Activated naive CD8-positive, alpha-beta T cell treated with anti-CD3 and anti-CD28 coated beads, Interleukin-2, amount 10 ng/mL, durations not matched to agents 7 days and 5 days (primary cell): ENCODE results near the gene DHRSX. TPM values are rescaled to one million over a fixed set of nuclear protein-coding genes. Genes with fewer than 3 reads are reported as not detected.

Experiments
- ATAC-seq: fragments of 150-1000 bp; cut with Tn5 transposase; one replicate; pipeline ENCODE4 v1.10.0; 2021; ENCODE audit warnings: low read depth, moderate library complexity
- POLR2A ChIA-PET: fragments of 350-600 bp; sonication (Branson Sonifier 250); formaldehyde crosslinking; loops from one replicate; lab custom pipeline; 2021; ENCODE audit warnings: antibody characterized with exemption; lab: Charles Lee
- DNase-seq: peaks from one replicate; pipeline ENCODE4 v3.0.0; 2021
- H3K27ac Mint-ChIP-seq: one replicate; pipeline ENCODE4 v1.8.0; 2022; ENCODE audit warnings: mild to moderate bottlenecking, mixed read lengths
- H3K27me3 Mint-ChIP-seq: one replicate; pipeline ENCODE4 v1.8.0; 2022; ENCODE audit warnings: mild to moderate bottlenecking, moderate library complexity, mixed read lengths
- H3K36me3 Mint-ChIP-seq: one replicate; pipeline ENCODE4 v1.8.0; 2021; ENCODE audit warnings: mild to moderate bottlenecking, mixed read lengths
- H3K4me1 Mint-ChIP-seq: one replicate; pipeline ENCODE4 v1.8.0; 2021; ENCODE audit warnings: mixed read lengths
- H3K4me3 Mint-ChIP-seq: one replicate; pipeline ENCODE4 v1.8.0; 2022; ENCODE audit warnings: mild to moderate bottlenecking, moderate library complexity, mixed read lengths
- H3K9me3 Mint-ChIP-seq: one replicate; pipeline ENCODE4 v1.8.0; 2021; ENCODE audit warnings: mixed read lengths
- total RNA-seq, 2 experiments: library from RNA; stranded (reverse); gene quantifications; one replicate each; pipeline ENCODE4 v1.2.3, GENCODE V29; 2021

DHRSX gene
- total RNA-seq, 2 experiments from 2014 or later, result 17.0 to 18.1 TPM

DNA sequence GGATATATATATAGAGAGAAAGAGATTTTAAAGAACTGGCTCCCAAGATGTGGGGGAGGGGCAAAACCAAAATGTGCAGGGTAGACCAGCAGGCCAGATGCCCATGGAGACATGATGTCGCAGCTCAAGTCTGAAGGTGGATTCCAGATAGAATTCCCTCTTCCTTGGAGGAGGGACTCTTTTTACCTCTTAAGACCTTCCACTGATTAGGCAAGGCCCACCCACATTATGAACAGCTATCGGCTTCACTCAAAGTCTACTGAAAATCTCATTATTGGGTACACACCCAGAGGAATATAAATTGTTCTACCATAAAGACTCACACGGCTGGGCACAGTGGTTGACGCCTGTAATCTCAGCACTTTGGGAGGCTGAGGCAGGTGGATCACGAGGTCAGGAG is 59.3 kb downstream of the DHRSX start:
- POLR2A ChIA-PET, result no interaction called here
- H3K27ac Mint-ChIP-seq, result no peak overlapping the region

DNA sequence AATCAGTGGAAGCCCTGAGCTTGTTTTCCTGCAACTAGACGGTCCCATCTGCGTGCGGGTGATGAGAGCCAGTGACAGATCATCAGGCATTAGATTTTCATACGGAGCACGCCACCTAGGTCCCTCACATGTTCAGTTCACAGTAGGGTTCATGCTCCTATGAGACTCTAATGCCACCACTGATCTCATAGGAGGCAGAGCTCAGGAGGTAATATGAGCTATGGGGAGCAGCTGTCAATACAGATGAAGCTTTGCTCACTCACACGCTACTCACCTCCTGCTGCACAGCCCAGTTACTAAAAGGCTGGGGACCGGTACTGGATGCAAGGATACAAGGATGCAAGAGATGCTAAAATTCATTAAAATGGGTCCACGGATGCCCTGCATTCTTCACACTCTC is 61.2 kb downstream of the DHRSX start:
- POLR2A ChIA-PET, result no interaction called here

More for the DNA sequence above, 59.3 kb downstream of the DHRSX start:
- ATAC-seq (no peak), DNase-seq (no peak)
- Mint-ChIP-seq H3K4me3 (no peak overlapping the region), H3K27me3 (no peaks in the 10 kb centered on the region), H3K9me3 (peaks cover 4% of the 10 kb centered on the region), H3K4me1 (no peaks in the 10 kb centered on the region), H3K36me3 (peaks cover 18% of the 10 kb centered on the region)

DNA sequence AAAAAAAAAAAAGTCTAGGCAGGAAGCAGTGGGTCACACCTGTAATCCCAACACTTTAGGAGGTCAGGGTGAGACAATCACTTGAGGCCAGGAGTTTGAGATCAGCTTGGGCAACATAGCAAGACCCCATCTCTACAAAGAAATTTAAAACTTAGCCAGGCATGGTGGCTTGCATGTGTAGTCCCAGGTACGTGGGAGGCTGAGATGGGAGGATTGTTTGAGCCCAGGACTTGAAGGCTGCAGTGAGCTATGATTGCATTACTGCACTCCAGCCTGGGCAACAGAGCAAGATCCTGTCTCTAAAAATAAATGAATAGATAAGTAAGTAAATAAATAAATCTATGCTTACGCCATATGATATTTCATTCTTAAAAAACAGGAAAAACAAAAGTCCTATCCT is 65.3 kb downstream of the DHRSX start:
- Mint-ChIP-seq H3K4me3 (no peak overlapping the region), H3K36me3 (peaks cover 24% of the 10 kb centered on the region), H3K27ac (no peak overlapping the region), H3K27me3 (no peaks in the 10 kb centered on the region), H3K9me3 (peaks cover 2% of the 10 kb centered on the region), H3K4me1 (no peaks in the 10 kb centered on the region)
- DNase-seq (no peak), ATAC-seq (no peak)
- POLR2A ChIA-PET, result no interaction called here

More for the DNA sequence above, 61.2 kb downstream of the DHRSX start:
- Mint-ChIP-seq H3K27me3 (no peaks in the 10 kb centered on the region), H3K4me1 (no peaks in the 10 kb centered on the region), H3K36me3 (peaks cover 22% of the 10 kb centered on the region), H3K4me3 (no peak overlapping the region), H3K9me3 (peaks cover 4% of the 10 kb centered on the region), H3K27ac (no peak overlapping the region)
- DNase-seq, result no peak
- ATAC-seq, result no peak

DNA sequence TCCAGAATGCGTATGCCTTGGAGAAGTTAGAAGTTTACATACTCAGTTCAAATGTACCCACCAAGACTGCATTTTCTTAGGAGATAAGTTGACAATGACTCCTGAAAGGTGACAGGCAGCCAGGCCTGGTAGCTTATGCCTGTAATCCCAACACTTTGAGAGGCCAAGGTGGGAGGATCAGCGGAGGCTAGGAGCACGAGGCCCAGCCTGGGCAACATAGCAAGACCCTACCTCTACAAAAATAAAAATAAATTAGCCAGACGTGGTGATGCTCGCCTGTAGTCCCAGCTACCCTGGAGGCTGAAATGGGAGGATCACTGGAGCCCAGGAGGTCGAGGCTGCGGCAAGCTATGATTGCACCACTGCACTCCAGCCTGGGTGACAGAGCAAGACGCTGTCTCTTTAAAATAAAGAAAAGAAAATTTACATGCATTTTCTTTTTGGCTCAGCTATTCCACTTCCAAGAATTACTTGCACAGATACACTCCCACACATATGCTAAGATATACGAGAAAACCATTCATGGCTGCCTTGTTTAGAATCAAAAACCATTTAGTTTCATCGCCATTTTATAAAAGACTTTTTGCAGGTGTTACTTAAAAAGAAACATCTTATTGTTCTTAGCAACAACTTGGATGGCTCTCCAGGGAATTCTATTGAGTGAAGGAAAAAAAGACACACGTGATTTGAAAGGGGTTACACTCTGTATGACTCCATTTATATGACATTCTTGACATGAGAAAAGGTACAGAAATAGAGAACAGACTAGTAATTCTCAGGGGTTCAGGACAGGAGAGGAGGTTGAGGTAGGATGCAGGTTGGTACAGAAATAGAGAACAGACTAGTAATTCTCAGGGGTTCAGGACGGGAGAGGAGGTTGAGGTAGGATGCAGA is 66.3 kb downstream of the DHRSX start:
- Mint-ChIP-seq H3K4me3 (no peak overlapping the region), H3K27me3 (no peaks in the 10 kb centered on the region), H3K4me1 (no peaks in the 10 kb centered on the region), H3K9me3 (peaks cover 3% of the 10 kb centered on the region), H3K36me3 (peaks cover 24% of the 10 kb centered on the region), H3K27ac (no peak overlapping the region)
- POLR2A ChIA-PET, result no interaction called here
- no peak for ATAC-seq
- DNase-seq, result no peak

DNA sequence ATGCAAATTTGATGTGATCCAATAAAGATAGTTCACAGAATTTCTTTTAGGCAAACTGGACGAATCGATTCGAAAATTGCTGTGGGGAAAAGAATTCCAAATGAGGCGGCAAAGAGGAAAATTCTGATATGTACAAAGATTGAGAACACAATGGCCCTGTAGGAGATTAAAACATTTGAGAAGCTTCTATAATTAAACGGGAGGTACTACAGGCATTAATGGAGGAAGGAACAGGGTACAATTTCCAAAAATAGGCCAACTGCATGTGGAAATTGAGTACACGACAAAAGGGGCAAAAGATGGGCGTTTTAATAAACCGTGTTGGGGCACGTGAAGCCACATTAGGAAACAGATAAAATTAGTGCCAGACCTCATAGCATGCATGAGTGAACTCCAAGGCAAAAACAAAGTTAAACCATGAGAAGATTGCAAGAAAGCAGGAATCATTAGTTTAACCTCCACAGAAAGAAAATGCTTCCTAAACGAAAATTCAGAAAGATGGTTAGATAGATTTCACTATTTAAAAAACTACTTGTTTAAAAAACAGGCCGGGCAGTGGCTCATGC is 68.4 kb downstream of the DHRSX start:
- Mint-ChIP-seq H3K4me1 (no peaks in the 10 kb centered on the region), H3K27ac (no peak overlapping the region), H3K36me3 (peaks cover 31% of the 10 kb centered on the region), H3K27me3 (no peaks in the 10 kb centered on the region), H3K9me3 (peaks cover 11% of the 10 kb centered on the region), H3K4me3 (no peak overlapping the region)
- DNase-seq (no peak), ATAC-seq (no peak)
- POLR2A ChIA-PET, result no interaction called here

DNA sequence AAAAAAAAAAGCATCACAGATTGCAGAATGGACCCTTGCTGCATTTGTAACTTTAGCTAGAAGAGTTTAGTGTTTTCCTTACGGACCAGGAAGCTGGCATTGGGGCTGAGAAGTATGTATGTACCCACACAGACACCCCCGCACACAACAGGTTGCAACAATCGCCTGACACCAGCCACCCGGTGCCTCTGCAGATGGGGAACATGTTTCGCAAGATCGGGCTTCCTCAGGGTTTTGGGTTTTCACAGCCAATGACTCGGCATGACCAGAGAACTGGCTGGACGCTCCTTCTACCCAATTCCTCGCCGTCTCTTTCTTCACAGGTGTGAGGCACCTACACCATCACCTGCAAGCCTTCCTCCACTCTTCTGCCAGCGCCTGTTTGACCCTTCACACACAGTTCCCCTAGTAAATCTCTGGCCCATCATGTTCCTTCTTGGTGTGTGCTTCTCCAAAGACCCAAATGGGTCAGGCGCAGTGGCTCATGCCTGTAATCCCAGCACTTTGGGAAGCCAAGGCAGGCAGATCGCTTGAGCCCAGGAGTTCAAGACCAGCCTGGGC is 70.4 kb downstream of the DHRSX start:
- DNase-seq (no peak), ATAC-seq (no peak)
- POLR2A ChIA-PET, result no interaction called here
- Mint-ChIP-seq H3K27ac (no peak overlapping the region), H3K4me3 (no peak overlapping the region), H3K4me1 (no peaks in the 10 kb centered on the region), H3K9me3 (peaks cover 18% of the 10 kb centered on the region), H3K36me3 (peaks cover 41% of the 10 kb centered on the region), H3K27me3 (no peaks in the 10 kb centered on the region)

DNA sequence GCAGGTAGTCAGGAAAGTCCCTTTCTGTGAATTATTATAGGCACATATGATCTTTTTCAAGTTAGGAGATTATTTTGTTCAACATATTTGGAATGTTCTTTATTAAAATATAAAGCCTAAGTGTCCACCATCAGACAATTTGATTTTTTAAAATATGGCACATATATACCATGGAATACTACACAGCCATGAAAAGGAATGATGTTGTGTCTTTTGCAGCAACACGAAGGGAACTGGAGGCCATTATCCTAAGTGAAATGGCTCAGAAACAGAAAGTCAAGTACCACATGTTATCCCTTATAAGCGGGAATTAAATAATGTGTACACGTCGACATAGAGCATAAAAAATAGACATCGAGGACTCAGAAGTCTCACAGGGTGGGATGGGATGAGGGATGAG is 73.0 kb downstream of the DHRSX start:
- Mint-ChIP-seq H3K27ac (no peak overlapping the region), H3K9me3 (peaks cover 18% of the 10 kb centered on the region), H3K36me3 (peaks cover 40% of the 10 kb centered on the region), H3K4me3 (no peak overlapping the region), H3K27me3 (no peaks in the 10 kb centered on the region), H3K4me1 (no peaks in the 10 kb centered on the region)
- ATAC-seq (no peak), DNase-seq (no peak)
- POLR2A ChIA-PET, result no interaction called here

DNA sequence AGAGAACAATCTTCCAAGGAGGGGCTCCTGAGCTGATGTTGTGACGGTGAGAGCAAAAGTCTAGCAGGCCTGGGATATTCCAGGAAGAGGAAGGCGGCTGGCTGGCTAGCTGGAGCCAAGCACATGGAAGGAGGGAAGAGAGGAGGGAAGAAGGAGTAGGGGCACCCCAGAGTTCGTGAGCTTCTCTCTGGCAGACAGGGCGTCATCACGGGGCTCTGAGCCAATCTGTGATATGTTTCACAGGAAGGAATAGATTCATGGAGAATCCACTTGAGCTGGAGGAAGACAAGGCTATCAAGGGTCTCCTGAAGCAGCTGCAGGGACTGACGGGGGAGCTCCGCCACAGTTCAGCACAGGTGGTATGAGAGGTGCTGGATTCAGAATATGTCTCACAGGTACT is 73.6 kb downstream of the DHRSX start:
- H3K27me3 Mint-ChIP-seq, result no peaks in the 10 kb centered on the region
- no peak for DNase-seq
- H3K9me3 Mint-ChIP-seq, result peaks cover 18% of the 10 kb centered on the region
- no peak overlapping the region for H3K4me3 Mint-ChIP-seq
- H3K36me3 Mint-ChIP-seq, result peaks cover 36% of the 10 kb centered on the region
- no peak for ATAC-seq
- no peaks in the 10 kb centered on the region for H3K4me1 Mint-ChIP-seq
- POLR2A ChIA-PET, result no interaction called here
- H3K27ac Mint-ChIP-seq, result no peak overlapping the region

DNA sequence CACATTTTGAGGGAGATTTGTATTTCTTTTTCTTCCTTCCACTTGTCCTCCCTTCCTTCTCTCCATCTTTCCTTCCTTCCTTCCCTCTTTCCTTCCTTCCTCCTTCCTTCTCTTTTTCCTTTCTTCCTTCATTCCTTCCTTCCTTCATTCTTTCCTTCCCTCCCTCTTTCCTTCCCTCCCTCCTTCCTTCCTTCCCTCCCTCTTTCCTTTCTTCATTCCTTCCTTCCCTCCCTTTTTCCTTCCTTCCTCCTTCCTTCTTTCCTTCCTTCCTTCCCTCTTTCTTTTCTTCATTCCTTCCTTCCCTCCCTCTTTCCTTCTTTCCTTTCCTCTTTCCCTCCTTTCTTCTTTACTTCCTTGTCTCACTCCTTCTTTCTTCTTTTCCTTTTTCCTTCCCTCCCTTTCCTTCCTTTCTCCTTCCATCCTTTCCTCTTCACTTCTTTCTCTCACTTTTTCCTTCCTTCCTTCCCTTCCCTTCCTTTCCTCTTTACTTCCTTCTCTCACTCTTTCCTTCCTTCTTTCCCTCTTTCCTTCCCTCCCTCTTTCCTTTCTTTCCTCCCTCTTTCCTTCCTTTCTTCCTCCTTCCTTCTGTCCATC is 74.4 kb downstream of the DHRSX start:
- POLR2A ChIA-PET, result no interaction called here
- DNase-seq (no peak), ATAC-seq (no peak)
- Mint-ChIP-seq H3K4me1 (no peaks in the 10 kb centered on the region), H3K27ac (no peak overlapping the region), H3K27me3 (no peaks in the 10 kb centered on the region), H3K36me3 (peaks cover 40% of the 10 kb centered on the region), H3K4me3 (no peak overlapping the region), H3K9me3 (peaks cover 15% of the 10 kb centered on the region)

DNA sequence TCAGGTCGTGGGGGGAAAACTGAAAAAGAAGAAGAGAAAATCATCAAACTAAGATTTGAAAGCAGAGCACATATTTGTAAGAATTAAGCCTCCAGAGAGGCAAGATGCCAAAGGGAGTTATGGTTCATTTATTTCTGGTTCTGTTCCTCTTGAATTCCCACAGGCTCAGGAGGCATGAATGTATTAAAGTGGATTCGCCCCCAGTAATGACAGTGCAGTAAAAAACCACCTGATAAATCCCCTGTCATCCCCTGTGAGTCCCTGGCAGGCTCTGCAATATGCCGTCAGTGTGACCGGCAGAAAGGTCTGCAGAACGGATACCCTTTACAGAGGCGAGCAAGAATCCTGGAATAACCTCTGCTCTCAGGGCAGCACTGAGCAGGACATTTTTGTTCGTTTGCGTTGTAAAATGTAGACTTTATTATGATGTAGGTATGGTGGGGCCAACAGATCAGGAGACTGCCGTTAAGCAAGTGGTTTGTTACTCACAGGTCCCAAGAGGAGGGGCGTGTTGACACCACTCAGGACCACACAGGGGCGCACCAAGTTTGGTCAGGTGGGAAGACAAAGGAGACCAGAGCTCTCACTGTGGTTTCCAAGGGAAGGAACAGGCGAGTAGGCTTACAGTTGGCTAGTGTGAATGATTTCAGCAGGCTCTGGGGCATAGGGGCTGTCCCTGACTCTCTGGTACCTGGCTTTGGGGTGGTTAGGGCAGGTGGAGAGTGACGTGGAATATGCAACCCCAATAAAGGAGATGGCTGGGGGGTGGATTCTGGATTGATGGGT is 75.3 kb downstream of the DHRSX start:
- Mint-ChIP-seq H3K27me3 (no peaks in the 10 kb centered on the region), H3K27ac (no peak overlapping the region), H3K4me1 (no peaks in the 10 kb centered on the region), H3K4me3 (no peak overlapping the region), H3K36me3 (peaks cover 48% of the 10 kb centered on the region), H3K9me3 (peaks cover 17% of the 10 kb centered on the region)
- POLR2A ChIA-PET, result no interaction called here
- DNase-seq, result no peak
- no peak for ATAC-seq

DNA sequence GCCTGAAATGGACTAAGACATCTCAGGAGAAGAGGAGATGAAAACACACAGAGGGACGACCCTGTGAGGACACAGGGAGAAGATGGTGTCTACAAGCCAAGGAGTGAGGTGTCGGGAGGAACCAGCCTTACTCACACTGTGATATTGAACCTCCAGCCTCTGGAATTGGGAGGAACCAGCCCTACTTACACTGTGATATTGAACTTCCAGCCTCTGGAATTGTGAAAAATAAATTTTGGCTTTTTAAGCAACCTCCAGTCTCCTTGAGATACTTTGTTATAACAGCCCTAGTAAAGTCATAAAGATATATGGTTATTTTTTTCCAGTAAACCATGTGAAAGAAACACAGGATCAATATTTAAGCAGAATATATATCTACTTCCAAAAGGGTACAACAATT is 76.5 kb downstream of the DHRSX start:
- Mint-ChIP-seq H3K27ac (no peak overlapping the region), H3K27me3 (no peaks in the 10 kb centered on the region), H3K4me1 (no peaks in the 10 kb centered on the region), H3K9me3 (peaks cover 16% of the 10 kb centered on the region), H3K36me3 (peaks cover 43% of the 10 kb centered on the region), H3K4me3 (no peak overlapping the region)
- DNase-seq, result no peak
- POLR2A ChIA-PET, result no interaction called here
- ATAC-seq, result no peak

DNA sequence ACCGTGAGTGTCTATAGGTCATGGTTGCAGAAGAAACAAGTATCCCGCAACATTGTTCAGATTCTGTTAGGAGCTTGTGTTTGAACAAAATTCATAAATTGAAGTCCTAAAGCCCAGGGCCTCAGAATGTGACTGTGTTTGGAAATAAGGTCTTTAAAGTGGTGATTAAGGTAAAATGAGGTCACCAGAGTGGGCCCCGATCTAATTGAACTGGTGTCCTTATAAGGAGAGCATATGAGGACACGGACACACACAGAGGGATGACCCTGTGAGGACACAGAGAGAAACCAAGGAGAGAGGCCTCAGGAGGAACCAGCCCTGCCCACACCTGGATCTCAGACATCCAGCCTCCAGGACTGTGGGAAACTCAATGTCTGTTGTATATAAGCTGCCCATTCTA is 76.9 kb downstream of the DHRSX start:
- Mint-ChIP-seq H3K4me3 (no peak overlapping the region), H3K9me3 (peaks cover 16% of the 10 kb centered on the region), H3K36me3 (peaks cover 43% of the 10 kb centered on the region), H3K27me3 (no peaks in the 10 kb centered on the region), H3K4me1 (no peaks in the 10 kb centered on the region), H3K27ac (no peak overlapping the region)
- DNase-seq (no peak), ATAC-seq (no peak)
- POLR2A ChIA-PET, result no interaction called here

DNA sequence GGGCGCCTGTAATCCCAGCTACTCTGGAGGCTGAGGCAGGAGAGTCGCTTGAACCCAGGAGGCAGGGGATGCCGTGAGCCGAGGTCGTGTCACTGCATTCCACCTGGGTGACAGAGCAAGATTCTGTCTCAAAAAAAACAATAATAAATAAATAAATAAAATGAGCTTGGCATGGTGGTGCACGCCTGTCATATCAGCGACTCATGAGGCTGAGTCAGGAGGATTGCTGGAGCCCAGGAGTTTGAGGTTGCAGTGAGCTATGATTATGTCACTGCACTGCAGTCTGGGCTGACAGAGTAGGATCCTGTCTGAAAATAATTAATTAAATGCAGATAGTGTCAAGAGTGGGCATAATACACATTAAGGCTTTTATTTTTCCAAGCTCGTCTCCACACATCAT is 77.5 kb downstream of the DHRSX start:
- POLR2A ChIA-PET, result no interaction called here
- no peak for DNase-seq
- no peak for ATAC-seq
- no peak overlapping the region for H3K4me3 Mint-ChIP-seq
- peaks cover 39% of the 10 kb centered on the region for H3K36me3 Mint-ChIP-seq
- H3K27ac Mint-ChIP-seq, result no peak overlapping the region
- H3K4me1 Mint-ChIP-seq, result no peaks in the 10 kb centered on the region
- no peaks in the 10 kb centered on the region for H3K27me3 Mint-ChIP-seq
- H3K9me3 Mint-ChIP-seq, result peaks cover 14% of the 10 kb centered on the region
